HG03354 (cell line): ENCODE data around the gene GDPD5.
A peak's percentile ranks its signal among the peaks of the same experiment; 100 is the strongest.

Source experiments
- ATAC-seq: cut with Tn5 transposase; IDR thresholded peaks from one replicate; pipeline ENCODE4 v1.9.1; 2021; ENCODE audit warnings: mild to moderate bottlenecking; ENCODE audit not compliant: unreplicated experiment, poor library complexity, severe bottlenecking

GDPD5 gene, protein sequence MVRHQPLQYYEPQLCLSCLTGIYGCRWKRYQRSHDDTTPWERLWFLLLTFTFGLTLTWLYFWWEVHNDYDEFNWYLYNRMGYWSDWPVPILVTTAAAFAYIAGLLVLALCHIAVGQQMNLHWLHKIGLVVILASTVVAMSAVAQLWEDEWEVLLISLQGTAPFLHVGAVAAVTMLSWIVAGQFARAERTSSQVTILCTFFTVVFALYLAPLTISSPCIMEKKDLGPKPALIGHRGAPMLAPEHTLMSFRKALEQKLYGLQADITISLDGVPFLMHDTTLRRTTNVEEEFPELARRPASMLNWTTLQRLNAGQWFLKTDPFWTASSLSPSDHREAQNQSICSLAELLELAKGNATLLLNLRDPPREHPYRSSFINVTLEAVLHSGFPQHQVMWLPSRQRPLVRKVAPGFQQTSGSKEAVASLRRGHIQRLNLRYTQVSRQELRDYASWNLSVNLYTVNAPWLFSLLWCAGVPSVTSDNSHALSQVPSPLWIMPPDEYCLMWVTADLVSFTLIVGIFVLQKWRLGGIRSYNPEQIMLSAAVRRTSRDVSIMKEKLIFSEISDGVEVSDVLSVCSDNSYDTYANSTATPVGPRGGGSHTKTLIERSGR

DNA sequence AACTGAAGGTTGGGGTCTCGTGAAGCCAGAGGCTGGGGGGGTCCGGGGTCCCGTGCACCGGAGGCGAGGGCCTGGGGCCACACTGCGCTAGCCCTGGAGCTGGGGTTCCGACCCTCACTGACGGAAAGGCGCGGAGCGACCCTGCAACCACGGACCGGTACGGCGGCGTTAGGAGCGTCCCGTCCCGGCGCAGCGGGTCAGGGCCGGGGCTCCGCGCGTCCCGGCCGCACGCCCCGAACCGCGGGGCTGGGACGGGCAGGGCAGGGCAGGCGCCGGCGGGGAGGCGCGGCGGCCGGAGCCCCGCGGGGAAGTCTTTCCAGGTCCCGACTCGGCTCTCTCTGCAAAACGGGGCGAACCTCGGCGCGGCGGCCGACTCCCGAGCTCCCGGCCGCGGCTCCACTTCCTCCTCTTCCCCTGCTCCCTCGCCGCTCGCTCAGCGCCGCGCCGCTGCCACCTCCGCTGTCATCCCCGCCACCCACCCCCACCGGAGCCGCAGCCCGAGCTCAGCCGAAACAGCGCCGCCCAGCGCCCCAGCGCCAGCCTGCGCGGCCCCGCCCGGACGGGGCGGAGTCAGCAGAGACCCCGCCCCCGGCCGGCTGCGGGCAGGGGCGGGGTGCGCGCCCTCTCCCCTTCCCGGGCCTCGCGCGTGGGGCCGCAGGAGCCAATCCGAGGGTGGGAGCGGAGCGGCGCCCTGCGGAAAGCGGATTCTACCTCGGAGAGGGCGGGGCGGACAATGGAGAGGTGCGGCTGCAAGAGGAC is at the start of gene GDPD5:
GDPD5 (minus strand) TSS at position 509 of the 759 bp plus-strand sequence. CDS start 48,206 bp downstream, outside the sequence.
- peak; percentile 80 for ATAC-seq

DNA sequence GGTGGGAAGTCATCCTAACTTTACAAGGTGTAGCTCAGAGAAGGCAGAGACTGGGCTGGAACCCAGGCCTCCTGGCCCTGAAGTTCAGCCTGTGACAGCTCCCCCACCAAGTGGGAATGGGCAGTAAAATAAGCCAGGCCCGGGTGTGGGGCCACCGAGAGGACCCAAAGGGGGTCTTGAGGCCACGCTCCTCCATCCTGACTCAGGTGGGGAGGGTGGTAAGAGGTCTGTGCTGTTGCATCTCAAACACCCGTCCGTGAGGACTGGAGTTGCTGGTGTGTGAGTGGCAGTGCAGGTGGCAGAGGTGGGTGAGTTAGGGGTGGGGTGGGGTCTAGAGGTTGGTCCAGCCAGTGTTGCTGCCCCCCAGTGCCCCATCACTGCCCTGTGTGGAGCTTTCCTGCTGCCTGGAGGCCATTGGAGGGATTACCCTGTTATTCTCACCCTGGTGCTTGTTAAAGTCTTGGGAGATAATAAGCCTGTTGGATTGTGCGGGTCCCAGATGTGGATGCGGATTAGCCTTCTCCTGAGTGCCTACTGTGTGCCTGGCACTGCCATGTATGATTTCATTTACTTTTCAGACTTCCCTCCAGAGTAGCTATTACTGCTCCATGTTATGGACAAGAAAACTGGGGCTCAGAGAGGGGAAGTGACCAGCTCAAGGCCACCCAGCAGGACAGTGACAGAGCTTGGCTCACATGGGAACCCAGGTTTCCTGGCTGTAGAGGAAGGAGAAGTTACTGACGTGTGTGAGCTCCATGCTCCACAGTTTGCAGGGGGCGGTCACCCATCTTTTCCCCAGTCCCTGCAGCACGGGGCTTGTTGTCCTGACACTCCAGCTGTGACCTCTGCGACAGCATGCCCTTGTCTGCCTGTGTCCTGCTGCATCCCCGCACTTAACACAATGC is 49.2 kb upstream of the GDPD5 start:
- ATAC-seq = no peak

DNA sequence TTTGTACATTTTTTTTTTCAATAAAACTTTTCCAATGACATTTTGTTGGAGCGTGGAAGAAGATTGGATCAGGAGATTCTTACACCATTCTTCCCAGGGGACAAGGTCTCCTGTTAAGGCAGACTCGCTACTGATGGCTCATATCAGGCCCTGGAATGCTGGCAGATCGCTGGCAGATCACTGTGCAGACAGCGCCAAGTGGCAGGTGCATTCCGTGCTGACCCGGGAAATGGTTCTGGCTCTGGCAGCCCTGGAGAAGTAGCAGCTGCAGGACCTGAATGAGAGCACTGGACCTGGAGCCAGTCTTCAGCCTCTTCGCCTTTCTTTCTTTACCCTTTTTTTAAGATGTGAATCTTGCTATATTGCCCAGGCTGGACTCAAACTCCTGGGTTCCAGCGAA is 47.0 kb upstream of the GDPD5 start:
- ATAC-seq = no peak

DNA sequence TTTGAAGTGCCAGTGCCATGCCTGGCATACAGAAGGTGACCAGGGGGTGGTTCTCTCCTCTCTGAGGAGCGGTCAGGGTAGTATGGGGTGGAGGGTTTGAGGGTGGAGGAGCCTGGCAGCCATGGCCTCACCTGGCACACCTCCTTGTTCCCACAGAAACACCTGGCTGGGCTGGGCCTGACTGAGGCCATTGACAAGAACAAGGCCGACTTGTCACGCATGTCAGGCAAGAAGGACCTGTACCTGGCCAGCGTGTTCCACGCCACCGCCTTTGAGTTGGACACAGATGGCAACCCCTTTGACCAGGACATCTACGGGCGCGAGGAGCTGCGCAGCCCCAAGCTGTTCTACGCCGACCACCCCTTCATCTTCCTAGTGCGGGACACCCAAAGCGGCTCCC is 45.9 kb upstream of the GDPD5 start:
- no peak for ATAC-seq

DNA sequence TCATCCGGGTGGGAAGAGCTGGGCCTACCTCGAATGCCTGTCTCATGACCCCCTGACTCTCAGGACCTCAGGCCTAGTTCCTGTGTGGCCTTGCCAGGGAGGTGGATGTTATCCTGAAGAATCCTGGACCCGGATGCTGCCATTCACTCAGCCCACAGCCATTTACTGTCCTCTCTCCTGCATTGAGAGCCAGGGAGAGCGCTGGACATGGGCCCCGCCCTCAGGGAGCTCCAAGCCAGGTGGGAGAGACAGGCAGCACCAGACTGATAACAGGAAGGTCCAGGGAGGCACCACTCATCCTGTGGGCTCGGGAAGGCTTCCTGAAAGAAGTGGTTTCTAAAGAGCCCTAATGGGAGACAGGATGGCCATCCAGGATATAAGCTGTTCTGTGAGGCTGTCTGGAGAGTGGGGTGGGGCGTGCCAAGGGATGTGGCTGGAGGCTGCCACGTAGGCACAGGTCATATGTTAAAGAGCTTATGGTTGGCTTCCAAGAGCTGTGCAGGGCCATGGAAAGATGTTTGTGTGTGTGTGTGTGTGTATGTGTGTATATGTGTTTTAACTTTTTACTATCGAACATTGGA is 44.9 kb upstream of the GDPD5 start:
- no peak for ATAC-seq

DNA sequence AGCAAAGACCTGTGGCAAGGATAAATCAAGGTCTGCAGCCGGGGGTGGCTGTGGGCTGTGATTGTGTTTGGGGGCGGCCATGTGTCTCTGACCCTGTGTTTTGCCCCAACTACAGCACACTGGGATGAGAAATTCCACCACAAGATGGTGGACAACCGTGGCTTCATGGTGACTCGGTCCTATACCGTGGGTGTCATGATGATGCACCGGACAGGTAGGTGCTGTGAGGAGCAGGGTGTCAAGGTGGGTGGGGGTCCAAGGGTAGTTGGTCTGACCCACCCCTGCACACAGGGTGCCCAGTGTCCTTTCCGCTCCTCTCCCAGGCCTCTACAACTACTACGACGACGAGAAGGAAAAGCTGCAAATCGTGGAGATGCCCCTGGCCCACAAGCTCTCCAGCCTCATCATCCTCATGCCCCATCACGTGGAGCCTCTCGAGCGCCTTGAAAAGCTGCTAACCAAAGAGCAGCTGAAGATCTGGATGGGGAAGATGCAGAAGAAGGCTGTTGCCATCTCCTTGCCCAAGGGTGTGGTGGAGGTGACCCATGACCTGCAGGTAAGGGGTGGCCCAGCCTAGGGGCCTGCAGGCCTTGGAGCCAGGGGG is 43.0 kb upstream of the GDPD5 start:
- no peak for ATAC-seq

DNA sequence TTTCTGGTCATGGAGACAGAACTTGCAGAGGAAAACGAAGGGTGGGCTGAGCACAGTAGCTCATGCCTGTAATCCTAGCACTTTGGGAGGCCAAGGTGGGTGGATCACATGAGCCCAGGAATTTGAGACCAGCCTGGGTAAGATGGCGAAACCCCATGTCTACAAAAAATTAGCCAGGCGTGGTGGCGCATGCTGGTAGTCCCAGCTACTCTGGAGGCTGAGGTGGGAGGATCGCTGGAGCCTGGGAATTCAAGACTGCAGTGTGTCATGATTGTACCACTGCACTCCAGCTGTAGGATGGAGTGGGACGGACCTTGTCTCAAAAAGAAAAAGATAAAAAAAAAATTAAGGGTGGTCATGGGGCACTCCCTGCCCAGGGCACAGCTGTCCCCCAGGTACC is 42.2 kb upstream of the GDPD5 start:
- no peak for ATAC-seq

DNA sequence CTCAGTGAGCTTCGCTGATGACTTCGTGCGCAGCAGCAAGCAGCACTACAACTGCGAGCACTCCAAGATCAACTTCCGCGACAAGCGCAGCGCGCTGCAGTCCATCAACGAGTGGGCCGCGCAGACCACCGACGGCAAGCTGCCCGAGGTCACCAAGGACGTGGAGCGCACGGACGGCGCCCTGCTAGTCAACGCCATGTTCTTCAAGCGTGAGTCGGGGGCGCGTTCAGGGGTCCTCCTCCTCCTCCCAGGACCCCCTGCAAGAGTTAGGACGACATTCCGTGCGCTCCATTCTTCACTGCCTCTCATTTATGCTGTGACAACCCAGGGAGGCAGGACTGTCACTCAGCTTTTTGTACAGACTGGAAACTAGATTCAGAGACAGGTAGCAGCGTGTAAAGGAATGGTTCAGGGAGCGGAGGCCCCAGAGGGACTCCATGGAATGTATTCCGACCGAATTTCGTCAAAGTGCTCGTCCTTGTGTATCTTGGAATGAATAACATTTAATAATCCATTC is 41.1 kb upstream of the GDPD5 start:
- no peak for ATAC-seq

DNA sequence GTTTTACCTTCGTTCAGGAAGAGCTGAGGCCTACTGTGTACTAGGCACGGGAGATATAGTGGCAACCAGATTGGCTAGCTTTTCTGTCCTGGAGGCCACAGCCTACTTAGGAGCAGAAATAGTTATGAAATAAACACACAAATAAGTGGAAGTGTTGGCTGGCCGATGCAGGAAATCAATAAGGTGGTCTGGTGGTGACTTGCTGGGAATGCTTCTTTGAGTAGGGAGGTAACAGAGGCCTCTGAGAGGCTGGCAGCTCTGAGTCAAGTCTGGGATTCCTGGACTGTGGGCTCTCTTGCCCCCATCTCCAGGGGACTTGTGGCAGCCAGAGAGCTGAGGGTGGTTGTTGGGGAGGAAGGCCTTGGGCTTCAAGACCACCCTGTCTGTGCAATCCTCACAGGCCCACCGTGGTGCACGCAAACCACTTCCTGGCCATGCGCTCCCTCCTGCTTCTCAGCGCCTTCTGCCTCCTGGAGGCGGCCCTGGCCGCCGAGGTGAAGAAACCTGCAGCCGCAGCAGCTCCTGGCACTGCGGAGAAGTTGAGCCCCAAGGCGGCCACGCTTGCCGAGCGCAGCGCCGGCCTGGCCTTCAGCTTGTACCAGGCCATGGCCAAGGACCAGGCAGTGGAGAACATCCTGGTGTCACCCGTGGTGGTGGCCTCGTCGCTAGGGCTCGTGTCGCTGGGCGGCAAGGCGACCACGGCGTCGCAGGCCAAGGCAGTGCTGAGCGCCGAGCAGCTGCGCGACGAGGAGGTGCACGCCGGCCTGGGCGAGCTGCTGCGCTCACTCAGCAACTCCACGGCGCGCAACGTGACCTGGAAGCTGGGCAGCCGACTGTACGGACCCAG is 40.4 kb upstream of the GDPD5 start:
- ATAC-seq = no peak

DNA sequence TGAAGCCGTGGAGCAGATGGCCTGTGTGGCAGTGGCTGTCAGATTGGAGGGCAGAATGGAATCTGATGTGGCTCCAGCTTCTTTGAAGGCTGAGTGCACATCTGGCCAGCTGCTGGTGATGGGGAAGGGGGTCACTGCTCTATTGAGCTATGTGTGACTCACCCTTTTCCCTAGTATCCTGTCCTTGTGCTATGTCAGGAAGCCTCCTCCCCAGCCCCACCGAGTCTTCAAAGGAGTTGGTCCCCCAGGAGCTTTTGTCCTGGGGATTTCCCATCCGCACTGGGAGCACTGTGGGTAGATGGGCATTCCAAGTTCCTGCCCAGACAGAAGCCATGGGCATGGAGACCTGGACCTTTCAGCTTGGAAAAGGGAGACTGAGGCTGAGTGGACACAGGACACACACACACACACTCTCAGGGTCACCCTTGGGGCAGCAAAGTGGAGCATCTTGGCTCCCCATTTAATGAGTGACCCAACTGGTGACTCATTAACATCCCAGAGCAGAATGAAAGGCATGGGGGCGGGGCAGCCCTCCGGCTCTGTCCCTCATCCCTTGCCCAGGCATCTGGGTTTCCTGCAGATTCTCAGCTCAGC is 39.6 kb upstream of the GDPD5 start:
- ATAC-seq = no peak

DNA sequence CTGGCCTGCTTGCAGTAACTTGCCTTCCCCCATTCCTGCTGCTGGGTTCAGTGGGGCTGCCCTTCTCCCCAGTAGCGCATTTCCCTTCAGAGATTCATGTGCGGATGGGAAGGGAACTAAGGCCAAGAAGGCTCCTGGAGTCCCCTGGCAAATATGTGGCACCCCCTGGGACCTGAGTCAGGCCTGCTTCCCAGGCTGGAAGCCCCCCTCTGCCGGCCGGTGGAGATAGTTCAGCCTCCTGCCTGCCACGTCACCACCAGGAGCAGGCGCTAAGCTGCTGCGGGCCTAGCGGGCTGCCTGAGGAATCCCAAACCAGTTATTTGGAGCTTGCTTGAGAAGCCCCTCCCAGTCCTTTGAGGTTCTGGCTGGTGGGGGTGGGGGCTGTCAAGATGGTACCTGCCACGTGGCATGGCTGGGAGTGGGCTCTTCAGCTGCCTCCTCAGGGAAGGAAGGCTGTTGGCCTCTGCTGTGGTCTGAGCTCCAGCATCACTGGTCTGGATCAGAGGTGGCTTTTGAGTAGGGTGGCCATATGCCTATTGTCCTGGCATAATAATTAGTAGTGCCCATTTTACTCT is 38.3 kb upstream of the GDPD5 start:
- ATAC-seq = no peak

DNA sequence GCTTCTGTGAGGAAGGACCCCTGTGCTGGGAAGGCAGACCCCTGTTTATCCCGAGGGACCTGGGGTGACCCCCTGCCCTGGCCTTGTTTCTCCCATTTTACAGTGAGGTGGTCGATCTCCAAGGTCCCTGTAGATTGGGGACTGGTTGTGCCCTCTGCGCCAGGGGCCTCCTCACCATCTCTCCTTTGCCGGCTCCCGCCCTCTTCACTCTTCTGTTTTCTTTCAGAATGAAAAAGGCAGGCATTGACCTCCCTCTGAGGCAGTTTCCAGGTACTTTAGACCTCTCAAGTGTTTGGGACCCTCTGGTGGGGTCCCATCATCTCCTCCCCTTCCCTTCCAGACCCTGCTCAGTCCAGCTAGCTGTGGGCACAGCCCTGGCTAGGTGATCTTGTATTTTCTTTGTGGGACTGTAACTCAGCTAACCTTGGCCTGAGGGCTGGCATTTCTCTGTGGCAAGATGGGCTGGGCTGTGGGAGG is 37.8 kb upstream of the GDPD5 start:
- ATAC-seq = no peak

DNA sequence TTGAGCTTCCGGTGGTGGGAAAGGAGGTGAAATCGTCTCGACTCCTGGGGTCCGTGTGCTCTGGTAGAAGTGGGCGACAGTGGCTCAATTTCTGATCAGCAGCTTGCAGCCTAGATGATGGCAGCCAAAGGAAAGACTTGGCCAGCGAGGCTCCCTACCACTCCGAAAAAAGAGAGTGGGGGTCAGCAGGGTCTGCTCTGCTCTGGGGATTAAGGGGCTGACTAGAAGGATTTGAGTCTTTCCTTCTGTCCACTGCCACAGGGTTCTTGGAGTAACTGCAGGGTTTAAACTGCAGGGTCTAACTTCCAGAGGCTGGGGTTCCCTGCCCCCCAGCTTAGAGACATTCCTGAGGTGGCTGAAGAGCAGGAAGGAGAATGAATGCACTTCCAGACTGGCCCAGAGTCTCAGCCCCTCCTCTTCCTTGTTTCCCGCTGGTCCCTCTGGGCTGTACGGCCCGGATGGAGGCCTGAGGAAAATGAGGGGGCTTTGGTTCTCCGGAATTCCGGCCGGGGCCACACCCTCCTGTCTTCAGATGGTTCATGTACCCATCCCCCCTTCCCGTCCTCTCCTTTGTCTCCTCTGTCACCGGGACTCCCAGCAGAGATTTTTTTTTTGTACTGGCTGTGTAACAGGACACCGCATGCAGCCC is 37.2 kb upstream of the GDPD5 start:
- no peak for ATAC-seq

DNA sequence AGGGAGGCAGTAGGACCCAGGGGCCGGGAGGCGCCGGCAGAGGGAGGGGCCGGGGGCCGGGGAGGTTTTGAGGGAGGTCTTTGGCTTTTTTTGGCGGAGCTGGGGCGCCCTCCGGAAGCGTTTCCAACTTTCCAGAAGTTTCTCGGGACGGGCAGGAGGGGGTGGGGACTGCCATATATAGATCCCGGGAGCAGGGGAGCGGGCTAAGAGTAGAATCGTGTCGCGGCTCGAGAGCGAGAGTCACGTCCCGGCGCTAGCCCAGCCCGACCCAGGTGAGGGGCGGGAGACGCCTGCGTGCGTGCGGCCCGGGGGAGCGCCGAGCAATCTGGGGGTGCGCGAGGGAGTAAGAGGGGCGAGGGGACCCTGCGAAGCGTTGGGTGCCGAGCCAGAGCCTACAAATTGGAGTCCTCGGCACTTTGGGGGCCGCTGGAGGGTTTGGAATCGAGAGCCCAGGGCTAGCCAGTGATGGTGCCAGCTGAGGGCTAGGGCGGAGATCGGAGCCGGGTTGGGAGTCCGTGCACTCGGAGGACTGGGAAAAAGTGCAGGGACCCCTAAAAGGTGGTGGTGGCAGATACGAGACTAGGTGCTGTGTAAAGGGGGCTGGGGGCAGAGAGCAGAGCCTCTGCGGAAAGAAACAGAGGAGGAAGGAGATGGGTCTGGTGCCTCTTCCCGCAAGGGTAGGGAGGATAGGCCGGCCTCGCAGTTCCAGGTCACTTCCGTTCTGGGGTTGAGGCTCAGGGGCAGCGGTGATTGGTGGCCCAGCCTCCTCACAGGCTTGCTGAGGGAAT is 36.5 kb upstream of the GDPD5 start, which contains the start of gene SERPINH1:
SERPINH1 (plus strand) TSS at position 206 of the 788 bp plus-strand sequence. CDS start 4,097 bp downstream, outside the sequence.
- ATAC-seq = peak; percentile 79

DNA sequence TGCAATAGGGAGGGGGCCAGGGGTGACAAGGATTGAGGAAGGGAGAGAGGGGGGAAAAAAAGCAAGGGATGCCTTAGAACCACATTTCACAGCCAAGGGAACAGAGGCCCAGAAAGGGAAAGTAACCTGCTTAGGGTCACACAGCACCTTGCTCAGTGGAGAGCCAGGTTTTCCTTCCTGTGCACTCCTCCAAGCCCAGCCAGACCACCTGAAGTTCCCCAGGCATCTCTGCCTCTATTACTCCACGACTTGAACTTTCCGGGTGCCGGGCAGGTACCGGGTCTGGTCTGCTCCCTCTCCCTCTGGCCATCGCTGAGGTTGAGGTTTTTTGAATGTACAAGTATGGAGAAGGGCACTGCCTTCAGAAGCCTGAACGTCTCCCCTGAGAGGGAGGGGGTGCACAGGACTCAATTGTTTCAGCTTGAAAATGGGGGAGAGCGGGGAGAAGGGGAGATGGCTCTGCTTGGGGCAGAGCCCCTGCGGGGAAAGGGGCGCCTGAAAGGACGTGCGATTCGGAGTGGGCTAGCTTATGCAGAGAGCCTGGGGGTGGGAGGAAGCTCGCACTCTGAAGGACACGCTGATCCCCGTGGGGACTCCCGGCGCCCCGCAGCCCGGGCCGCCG is 35.8 kb upstream of the GDPD5 start:
- ATAC-seq = peak; percentile 8
